Liver (tissue), 9 donors: Measurements from ENCODE around the gene BIRC7. TPM values are rescaled to one million over a fixed set of nuclear protein-coding genes. Genes with fewer than 3 reads are reported as not detected.

Experiments used
- DNase-seq: peaks from one replicate; pipeline ENCODE4 v3.0.0-alpha.2; 2017; ENCODE audit warnings: low spot score
- H3K27ac ChIP-seq, 2 donors: one replicate each; pipeline ENCODE4 v1.7.0; 2013; ENCODE audit warnings: inconsistent platforms in 2 of 2, low read length in 2 of 2, control low read depth in 1 of 2, low read depth in 1 of 2, mild to moderate bottlenecking in 1 of 2
- H3K27me3 ChIP-seq, 4 donors: one replicate each; pipeline versions ENCODE4 v1.6.1 to v1.7.0; 2013; ENCODE audit warnings: low read length in 3 of 4, inconsistent platforms in 1 of 4, mild to moderate bottlenecking in 1 of 4, moderate library complexity in 1 of 4; ENCODE audit not compliant: control insufficient read depth in 4 of 4, insufficient read depth in 4 of 4
- H3K36me3 ChIP-seq, 4 donors: one replicate each; pipeline versions ENCODE4 v1.6.1 to v1.7.0; 2013; ENCODE audit warnings: low read length in 3 of 4, mild to moderate bottlenecking in 3 of 4, low read depth in 1 of 4, moderate library complexity in 1 of 4; ENCODE audit not compliant: control insufficient read depth in 4 of 4, insufficient read depth in 3 of 4
- H3K4me1 ChIP-seq, 4 donors: one replicate each; pipeline versions ENCODE4 v1.6.1 to v1.7.0; 2013; ENCODE audit warnings: low read length in 3 of 4, mild to moderate bottlenecking in 3 of 4, moderate library complexity in 1 of 4; ENCODE audit not compliant: control insufficient read depth in 4 of 4, insufficient read depth in 4 of 4
- H3K4me3 ChIP-seq, 3 donors: one replicate each; pipeline versions ENCODE4 v1.6.1 to v1.7.0; 2013; ENCODE audit warnings: low read length in 3 of 3, control low read depth in 1 of 3, low read depth in 1 of 3, mild to moderate bottlenecking in 1 of 3
- H3K9ac ChIP-seq, 2 donors: one replicate each; pipeline ENCODE4 v1.7.0; 2013; ENCODE audit warnings: low read length in 2 of 2, mild to moderate bottlenecking in 2 of 2, moderate library complexity in 2 of 2, control low read depth in 1 of 2, low read depth in 1 of 2
- H3K9me3 ChIP-seq, 4 donors: one replicate each; pipeline versions ENCODE4 v1.6.1 to v1.7.0; 2013; ENCODE audit warnings: low read length in 3 of 4; ENCODE audit not compliant: control insufficient read depth in 4 of 4
- ATF3 ChIP-seq: IDR thresholded peaks from 2 replicates; pipeline ENCODE4 v1.6.1; 2016; ENCODE audit warnings: antibody characterized with exemption
- CTCF ChIP-seq: fragments of 150-350 bp; IDR thresholded peaks from 2 replicates; pipeline ENCODE4 v1.5.1; 2017; ENCODE audit warnings: improper control_type of control experiment, low read depth, low read length; ENCODE audit not compliant: missing input control
- EGR1 ChIP-seq, 2 donors: IDR thresholded peaks; 2 replicates each; pipeline ENCODE4 v1.6.1; 2016 to 2018; ENCODE audit warnings: antibody characterized with exemption in 2 of 2, low read depth in 2 of 2
- FOXA2 ChIP-seq: IDR thresholded peaks from 2 replicates; pipeline ENCODE4 v1.6.1; 2016; ENCODE audit warnings: antibody characterized with exemption
- GABPA ChIP-seq, 2 donors: IDR thresholded peaks in 1 of 2; conservative IDR thresholded peaks in 1 of 2; 2 replicates each; pipeline ENCODE4 v1.6.1; 2016; ENCODE audit warnings: antibody characterized with exemption in 2 of 2, mild to moderate bottlenecking in 1 of 2, moderate library complexity in 1 of 2
- JUND ChIP-seq, 2 donors: IDR thresholded peaks; 2 replicates each; pipeline ENCODE4 v1.6.1; 2016; ENCODE audit warnings: antibody characterized with exemption in 2 of 2
- MAX ChIP-seq: IDR thresholded peaks from 2 replicates; pipeline ENCODE4 v1.6.1; 2016; ENCODE audit warnings: antibody characterized with exemption
- NR2F2 ChIP-seq: IDR thresholded peaks from 2 replicates; pipeline ENCODE4 v1.6.1; 2016; ENCODE audit warnings: antibody characterized with exemption
- RAD21 ChIP-seq, 2 donors: IDR thresholded peaks; 2 replicates each; pipeline ENCODE4 v1.6.1; 2016; ENCODE audit warnings: antibody characterized with exemption in 2 of 2, mild to moderate bottlenecking in 2 of 2
- REST ChIP-seq: IDR thresholded peaks from 2 replicates; pipeline ENCODE4 v1.6.1; 2016; ENCODE audit warnings: antibody characterized with exemption, mild to moderate bottlenecking
- RXRA ChIP-seq, 2 donors: IDR thresholded peaks; 2 replicates each; pipeline ENCODE4 v1.6.1; 2017 to 2018; ENCODE audit warnings: antibody characterized with exemption in 2 of 2, mild to moderate bottlenecking in 1 of 2
- SP1 ChIP-seq: IDR thresholded peaks from 2 replicates; pipeline ENCODE4 v1.6.1; 2018; ENCODE audit warnings: antibody characterized with exemption, mild to moderate bottlenecking
- TAF1 ChIP-seq: conservative IDR thresholded peaks from 2 replicates; pipeline ENCODE4 v1.6.1; 2016; ENCODE audit warnings: antibody characterized with exemption, mild to moderate bottlenecking
- YY1 ChIP-seq: IDR thresholded peaks from 2 replicates; pipeline ENCODE4 v1.6.1; 2016; ENCODE audit warnings: antibody characterized with exemption, mild to moderate bottlenecking
- ZBTB33 ChIP-seq: IDR thresholded peaks from 2 replicates; pipeline ENCODE4 v1.6.1; 2016; ENCODE audit warnings: antibody characterized with exemption
- WGBS: extraction: QIAGEN DNeasy Blood & Tissue Kit; methylation state at CpG from one replicate; pipeline ENCODE4 v1.1.7; 2013; 5-methylcytosine and 5-hydroxymethylcytosine counted together
- polyA plus RNA-seq, 2 donors: library from polyadenylated mRNA; stranded (reverse) in 1 of 2; unstranded in 1 of 2; fragments of 200-250 nt in 1 of 2; fragments of >200 nt in 1 of 2; fragmentation: Nextera tagmentation in 1 of 2; extraction: Ambion mirVana in 1 of 2; gene quantifications; one replicate each; pipeline versions ENCODE4 v1.2.1 to v1.2.3, GENCODE V29; 2013 to 2015
- total RNA-seq, 2 donors: library from RNA; depleted of rRNA; stranded (reverse); fragments of >200 nt; gene quantifications; one replicate each; pipeline ENCODE4 v1.2.3, GENCODE V29; 2014
- donor health status: healthy.
- donor health status: healthy.
- donor health status: healthy.
- donor health status: healthy.
- donor health status: healthy.

The BIRC7 gene
- total and polyA plus RNA-seq, 4 donors = 0.23 TPM; not detected in 3

- peaks cover 0 to 11% (median 3%) of the 10 kb centered on the region in 4 donors for H3K27me3 ChIP-seq
- WGBS = 75% methylated on average over 25 of the region's 25 CpGs
- DNase-seq = no peak
Measured at GRCh38 chr20:63259734-63260460, 24.2 kb downstream of the BIRC7 start.

GRCh38 chr20:63260521-63260920, 24.8 kb downstream of the BIRC7 start:
- no peaks in the 10 kb centered on the region for H3K9me3 ChIP-seq
- TF ChIP-seq RAD21 (IDR thresholded peaks at IDR 0.05) (no peak), SP1 (no peak), FOXA2 (no peak), ATF3 (no peak), REST (no peak), YY1 (no peak), ZBTB33 (no peak), JUND (IDR thresholded peaks at IDR 0.05) (no peak), NR2F2 (no peak), GABPA (IDR thresholded peaks at IDR 0.05 in 1 of 2, conservative IDR thresholded peaks at IDR 0.05 in 1 of 2) (no peak), TAF1 (no peak), MAX (no peak), CTCF (no peak), RXRA (IDR thresholded peaks at IDR 0.05) (no peak)

More at GRCh38 chr20:63259734-63260460, 24.2 kb downstream of the BIRC7 start:
- Histone ChIP-seq H3K36me3 (no peaks in the 10 kb centered on the region), H3K9me3 (no peaks in the 10 kb centered on the region), H3K9ac (no peak overlapping the region), H3K4me3 (no peak overlapping the region), H3K4me1 (no peaks in the 10 kb centered on the region), H3K27ac (no peak overlapping the region)
- TF ChIP-seq SP1 (no peak), GABPA (IDR thresholded peaks at IDR 0.05 in 1 of 2, conservative IDR thresholded peaks at IDR 0.05 in 1 of 2) (no peak), EGR1 (IDR thresholded peaks at IDR 0.05; ENCODE audit: low read depth in 2 of 2) (no peak), REST (no peak), FOXA2 (no peak), JUND (IDR thresholded peaks at IDR 0.05) (no peak)

More at GRCh38 chr20:63260521-63260920, 24.8 kb downstream of the BIRC7 start:
- DNase-seq = no peak
- Histone ChIP-seq H3K27me3 (peaks cover 0 to 9% (median under 1%) of the 10 kb centered on the region in 4 donors), H3K4me3 (no peak overlapping the region), H3K9ac (no peak overlapping the region), H3K4me1 (no peaks in the 10 kb centered on the region), H3K27ac (no peak overlapping the region), H3K36me3 (no peaks in the 10 kb centered on the region)
- WGBS = 78% methylated on average over 15 of the region's 15 CpGs
